Activated CD4-positive, alpha-beta T cell treated with anti-CD3 and anti-CD28 coated beads, Interleukin-2, amount 10 ng/mL, durations not matched to agents 24 days and 14 days (primary cell): ENCODE data around the gene HOXA5. TPM values are rescaled to one million over a fixed set of nuclear protein-coding genes. Genes with fewer than 3 reads are reported as not detected.

ENCODE experiments used
- DNase-seq: peaks from one replicate; pipeline ENCODE4 v3.0.0; 2022
- H3K27ac Mint-ChIP-seq: one replicate; pipeline ENCODE4 v1.8.0; 2022; ENCODE audit warnings: mild to moderate bottlenecking, mixed read lengths
- H3K27me3 Mint-ChIP-seq: one replicate; pipeline ENCODE4 v1.8.0; 2022; ENCODE audit warnings: mixed read lengths
- H3K36me3 Mint-ChIP-seq: one replicate; pipeline ENCODE4 v1.8.0; 2022; ENCODE audit warnings: low read depth, mild to moderate bottlenecking, mixed read lengths
- H3K4me1 Mint-ChIP-seq: one replicate; pipeline ENCODE4 v1.8.0; 2021; ENCODE audit warnings: mixed read lengths
- H3K4me3 Mint-ChIP-seq: one replicate; pipeline ENCODE4 v1.8.0; 2022; ENCODE audit warnings: mild to moderate bottlenecking, moderate library complexity, mixed read lengths
- H3K9me3 Mint-ChIP-seq: one replicate; pipeline ENCODE4 v1.8.0; 2021; ENCODE audit warnings: mixed read lengths
- intact Hi-C: fragments of 100-400 bp; cut with micrococcal nuclease; formaldehyde crosslinking; loops from one replicate; pipeline ENCODE4 v1.15.1; 2023
- total RNA-seq: library from RNA; stranded (reverse); gene quantifications from 2 replicates; pipeline ENCODE4 v1.2.3, GENCODE V29; 2022

Gene HOXA5
- total RNA-seq: not detected in 2 replicates

DNA sequence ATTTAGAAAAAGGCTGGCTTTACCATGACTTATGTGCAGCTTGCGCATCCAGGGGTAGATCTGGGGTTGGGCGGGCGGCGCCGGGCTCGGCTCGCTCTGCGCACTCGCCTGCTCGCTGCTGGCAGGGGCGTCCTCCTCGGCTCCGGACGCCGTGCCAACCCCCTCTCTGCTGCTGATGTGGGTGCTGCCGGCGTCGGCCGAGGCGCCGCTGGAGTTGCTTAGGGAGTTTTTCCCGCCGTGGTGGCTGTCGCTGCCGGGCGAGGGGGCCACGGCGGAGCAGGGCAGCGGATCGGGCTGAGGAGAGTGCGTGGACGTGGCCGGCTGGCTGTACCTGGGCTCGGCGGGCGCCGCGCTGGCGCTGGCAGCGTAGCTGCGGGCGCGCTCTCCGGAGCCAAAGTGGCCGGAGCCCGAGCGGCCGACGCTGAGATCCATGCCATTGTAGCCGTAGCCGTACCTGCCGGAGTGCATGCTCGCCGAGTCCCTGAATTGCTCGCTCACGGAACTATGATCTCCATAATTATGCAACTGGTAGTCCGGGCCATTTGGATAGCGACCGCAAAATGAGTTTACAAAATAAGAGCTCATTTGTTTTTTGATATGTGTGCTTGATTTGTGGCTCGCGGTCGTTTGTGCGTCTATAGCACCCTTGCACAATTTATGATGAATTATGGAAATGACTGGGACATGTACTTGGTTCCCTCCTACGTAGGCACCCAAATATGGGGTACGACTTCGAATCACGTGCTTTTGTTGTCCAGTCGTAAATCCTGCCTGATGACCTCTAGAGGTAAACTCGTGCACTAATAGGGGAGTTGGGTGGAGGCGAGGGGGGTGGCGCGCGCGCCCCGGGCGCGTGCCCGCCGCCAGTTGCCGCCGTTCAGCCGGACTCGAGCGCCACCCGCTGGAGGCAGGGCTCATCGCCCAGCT is at the start of gene HOXA5:
HOXA5 (minus strand) TSS at position 659 of the 927 bp plus-strand sequence; CDS start at position 585, 74 bp downstream.
- H3K9me3 Mint-ChIP-seq: no peaks in the 10 kb centered on the region
- no peak within 1 kb of the TSS for H3K4me3 Mint-ChIP-seq
- no peaks in the 10 kb centered on the region for H3K36me3 Mint-ChIP-seq
- peaks cover 2% of the 10 kb centered on the region for H3K4me1 Mint-ChIP-seq
- intact Hi-C loops: no loop called here
- no peak within 1 kb of the TSS for H3K27ac Mint-ChIP-seq
- peaks cover 24% of the 10 kb centered on the region for H3K27me3 Mint-ChIP-seq
- DNase-seq: no peak

DNA sequence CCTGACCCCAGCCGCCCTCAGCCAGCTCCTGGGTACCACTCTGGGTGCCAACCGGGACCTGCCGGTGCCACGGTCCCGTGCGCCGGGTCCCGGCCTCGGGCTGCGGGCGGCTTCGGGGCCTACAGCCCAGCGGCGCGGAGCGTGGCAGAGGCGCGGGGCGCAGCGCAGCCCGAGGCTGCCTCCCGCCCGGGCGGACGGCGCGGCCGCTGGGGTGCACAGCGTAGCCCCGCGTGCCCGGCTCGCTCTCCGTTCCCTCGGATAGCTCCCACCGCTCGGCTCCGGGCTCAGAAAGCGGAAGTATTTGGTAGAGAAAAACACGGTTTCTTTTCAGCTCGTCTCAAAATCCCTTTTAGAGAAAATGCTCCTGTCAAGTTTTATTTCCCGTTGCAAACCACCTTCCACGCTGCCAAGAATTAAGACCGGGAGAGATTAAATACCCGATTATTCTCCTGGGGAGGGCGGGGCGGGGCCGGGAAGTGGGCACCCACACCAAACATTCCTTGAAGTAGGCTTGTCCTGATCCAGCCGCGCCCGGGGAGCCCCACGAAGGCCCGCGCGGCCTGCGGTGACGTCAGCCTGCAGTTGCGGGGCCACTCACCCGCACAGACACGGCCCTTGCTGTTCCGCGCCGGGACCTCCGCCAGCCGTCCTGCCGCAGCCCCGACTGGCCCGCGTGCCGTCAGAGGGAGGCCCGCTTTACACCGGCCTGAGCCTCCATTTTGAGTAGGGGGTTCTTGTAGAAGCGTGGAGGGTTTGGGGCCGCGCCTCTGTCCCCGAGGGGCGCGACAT is 49.3 kb upstream of the HOXA5 start:
- Mint-ChIP-seq H3K27me3 (peaks cover 85% of the 10 kb centered on the region), H3K36me3 (no peaks in the 10 kb centered on the region), H3K9me3 (no peaks in the 10 kb centered on the region), H3K4me1 (peaks cover 5% of the 10 kb centered on the region), H3K4me3 (no peak overlapping the region), H3K27ac (no peak overlapping the region)
- intact Hi-C loops: no loop called here
- DNase-seq: no peak

DNA sequence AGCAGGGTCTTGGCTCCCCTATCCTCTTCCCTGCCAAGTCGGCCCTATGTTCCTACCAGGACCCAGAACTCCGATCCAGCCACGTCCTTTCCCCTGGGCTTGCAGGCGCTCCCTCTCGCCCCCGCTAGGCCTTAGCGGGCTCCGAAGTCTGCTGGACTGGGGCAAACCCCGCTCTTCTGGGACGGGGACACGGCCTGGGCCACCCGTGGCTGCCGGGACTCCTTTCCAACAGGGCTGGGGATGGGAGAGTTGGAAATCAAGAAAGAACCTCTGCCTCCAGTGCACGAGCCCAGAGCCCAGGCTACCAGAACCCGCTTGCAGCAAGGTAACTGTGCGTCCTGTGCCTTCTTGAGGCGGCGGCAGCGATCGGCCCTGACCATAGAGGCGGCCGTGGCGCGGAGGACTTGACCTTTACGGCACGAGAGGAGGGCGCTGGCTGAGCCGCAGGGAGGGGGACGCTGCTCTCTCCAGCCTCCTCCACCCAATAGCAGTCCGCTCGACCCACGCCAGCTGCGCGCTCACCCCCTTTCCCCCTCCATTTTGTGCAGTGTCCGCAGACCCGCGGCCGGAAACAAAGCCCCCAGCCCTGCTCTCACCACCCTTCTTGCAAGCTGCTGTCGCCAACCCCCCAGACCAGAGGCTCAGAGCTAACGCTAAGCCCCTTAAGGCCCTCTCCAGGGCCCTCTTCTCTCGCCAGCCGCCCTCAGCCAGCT is 48.5 kb upstream of the HOXA5 start:
- Mint-ChIP-seq H3K27me3 (peaks cover 85% of the 10 kb centered on the region), H3K36me3 (no peaks in the 10 kb centered on the region), H3K4me3 (no peak overlapping the region), H3K4me1 (peaks cover 5% of the 10 kb centered on the region), H3K27ac (no peak overlapping the region), H3K9me3 (no peaks in the 10 kb centered on the region)
- intact Hi-C loops: no loop called here
- no peak for DNase-seq

DNA sequence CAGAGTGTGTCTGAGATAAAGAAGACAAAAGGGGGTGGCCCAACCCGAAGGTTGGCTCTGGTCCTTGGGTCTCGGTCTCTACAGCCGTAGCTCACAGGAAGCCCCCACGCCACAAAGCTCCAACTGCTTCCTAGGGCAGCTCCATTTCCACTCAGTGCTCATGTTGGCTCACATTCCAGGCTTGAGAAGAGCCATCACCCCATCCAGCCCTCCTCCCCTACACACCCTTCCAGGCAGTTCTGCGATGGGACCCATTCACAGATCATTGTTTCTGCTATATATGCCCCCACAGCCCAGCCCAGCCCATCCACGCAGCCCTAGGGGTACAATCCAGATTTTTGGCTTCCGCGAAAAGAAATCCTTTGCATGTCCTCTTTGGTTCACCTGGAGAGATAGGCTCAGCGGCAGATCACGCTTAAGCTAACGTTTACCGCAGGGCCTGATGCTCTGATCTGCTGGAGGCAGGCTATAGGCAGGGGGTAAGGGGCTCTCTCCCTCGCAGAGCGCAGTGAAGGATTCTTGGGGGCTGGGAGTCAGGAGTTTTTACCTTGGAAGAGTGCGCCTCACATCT is 47.8 kb upstream of the HOXA5 start:
- H3K4me3 Mint-ChIP-seq: no peak overlapping the region
- no peaks in the 10 kb centered on the region for H3K36me3 Mint-ChIP-seq

DNA sequence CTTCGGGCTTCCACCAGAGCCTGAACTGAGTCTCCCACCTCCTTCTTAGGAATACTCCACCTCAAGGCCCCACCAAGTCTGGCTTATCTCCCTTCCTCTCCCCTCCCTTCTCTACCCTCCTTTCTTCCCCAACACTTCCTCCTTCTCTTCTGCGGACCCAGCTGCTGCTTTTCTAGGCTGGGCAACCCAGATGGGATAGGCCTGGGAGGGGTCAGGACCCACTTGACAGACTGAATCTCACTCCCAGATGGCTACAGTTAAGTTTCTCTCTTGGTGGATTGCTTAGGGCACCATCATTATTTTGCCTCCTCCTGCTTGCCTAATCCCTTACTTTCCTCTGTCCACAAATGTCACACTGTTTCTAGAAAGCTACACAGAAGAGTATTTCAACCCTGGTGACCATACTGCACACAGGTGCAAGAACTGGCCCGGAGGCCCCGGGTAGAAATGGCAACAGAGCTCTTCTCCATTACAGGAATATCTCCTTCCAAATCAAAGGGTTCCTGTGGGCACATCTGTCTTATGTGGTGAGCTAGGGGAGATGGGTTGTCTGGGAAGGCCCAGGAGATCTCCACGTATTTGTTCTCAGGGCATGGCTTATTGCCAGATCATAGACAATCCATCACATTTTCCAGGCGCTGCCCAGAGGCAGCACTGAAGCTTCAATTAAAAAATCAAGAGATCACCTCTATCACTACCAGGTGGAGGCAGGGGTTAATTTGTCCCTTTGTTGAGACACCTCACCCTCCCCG is 46.7 kb upstream of the HOXA5 start:
- Mint-ChIP-seq H3K4me1 (peaks cover 11% of the 10 kb centered on the region), H3K36me3 (peaks cover 3% of the 10 kb centered on the region), H3K4me3 (no peak overlapping the region), H3K27me3 (peaks cover 90% of the 10 kb centered on the region), H3K27ac (no peak overlapping the region), H3K9me3 (no peaks in the 10 kb centered on the region)
- no peak for DNase-seq
- intact Hi-C loops: no loop called here

More for the DNA sequence above, 47.8 kb upstream of the HOXA5 start:
- intact Hi-C loops: no loop called here
- peaks cover 86% of the 10 kb centered on the region for H3K27me3 Mint-ChIP-seq
- peaks cover 5% of the 10 kb centered on the region for H3K4me1 Mint-ChIP-seq
- no peak for DNase-seq
- H3K9me3 Mint-ChIP-seq: no peaks in the 10 kb centered on the region
- H3K27ac Mint-ChIP-seq: no peak overlapping the region

DNA sequence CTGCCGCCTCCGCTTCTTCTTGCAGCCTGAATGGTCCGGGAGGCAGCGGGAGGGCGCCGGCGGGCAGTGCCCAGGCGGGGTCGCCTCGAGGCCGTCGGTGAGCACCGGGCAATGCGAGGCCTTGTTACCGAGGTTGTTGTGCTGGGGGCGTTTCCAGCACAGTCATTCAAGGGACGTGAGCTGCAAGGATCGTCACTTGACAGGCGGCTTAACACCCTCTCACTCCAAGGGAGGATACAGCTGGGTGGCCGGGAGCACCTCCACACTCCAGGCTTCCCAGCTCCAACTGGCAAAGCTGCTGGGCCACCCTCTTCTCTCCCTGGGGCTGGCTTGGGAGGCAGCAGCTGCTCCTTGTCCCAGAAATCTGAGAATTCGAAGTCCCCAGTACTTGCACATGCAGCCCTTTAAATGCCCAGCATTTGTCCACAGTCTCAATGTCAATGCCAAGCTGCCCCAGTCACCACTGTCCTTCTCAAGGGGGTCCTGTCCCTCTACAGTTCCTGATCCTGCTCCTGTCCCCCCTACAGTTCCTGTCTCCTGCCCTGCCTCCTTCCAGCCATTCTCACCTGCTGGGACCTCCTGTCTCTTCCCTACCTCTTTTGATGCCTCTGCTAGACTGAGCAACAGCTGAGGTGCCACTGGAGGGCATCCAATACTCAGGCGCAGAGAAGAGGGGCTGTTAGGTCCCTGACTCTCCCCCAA is 46.0 kb upstream of the HOXA5 start:
- no peaks in the 10 kb centered on the region for H3K9me3 Mint-ChIP-seq
- H3K27ac Mint-ChIP-seq: no peak overlapping the region
- intact Hi-C loops: no loop called here
- peaks cover 89% of the 10 kb centered on the region for H3K27me3 Mint-ChIP-seq
- peaks cover 8% of the 10 kb centered on the region for H3K36me3 Mint-ChIP-seq
- no peak overlapping the region for H3K4me3 Mint-ChIP-seq
- no peak for DNase-seq
- H3K4me1 Mint-ChIP-seq: peaks cover 15% of the 10 kb centered on the region

DNA sequence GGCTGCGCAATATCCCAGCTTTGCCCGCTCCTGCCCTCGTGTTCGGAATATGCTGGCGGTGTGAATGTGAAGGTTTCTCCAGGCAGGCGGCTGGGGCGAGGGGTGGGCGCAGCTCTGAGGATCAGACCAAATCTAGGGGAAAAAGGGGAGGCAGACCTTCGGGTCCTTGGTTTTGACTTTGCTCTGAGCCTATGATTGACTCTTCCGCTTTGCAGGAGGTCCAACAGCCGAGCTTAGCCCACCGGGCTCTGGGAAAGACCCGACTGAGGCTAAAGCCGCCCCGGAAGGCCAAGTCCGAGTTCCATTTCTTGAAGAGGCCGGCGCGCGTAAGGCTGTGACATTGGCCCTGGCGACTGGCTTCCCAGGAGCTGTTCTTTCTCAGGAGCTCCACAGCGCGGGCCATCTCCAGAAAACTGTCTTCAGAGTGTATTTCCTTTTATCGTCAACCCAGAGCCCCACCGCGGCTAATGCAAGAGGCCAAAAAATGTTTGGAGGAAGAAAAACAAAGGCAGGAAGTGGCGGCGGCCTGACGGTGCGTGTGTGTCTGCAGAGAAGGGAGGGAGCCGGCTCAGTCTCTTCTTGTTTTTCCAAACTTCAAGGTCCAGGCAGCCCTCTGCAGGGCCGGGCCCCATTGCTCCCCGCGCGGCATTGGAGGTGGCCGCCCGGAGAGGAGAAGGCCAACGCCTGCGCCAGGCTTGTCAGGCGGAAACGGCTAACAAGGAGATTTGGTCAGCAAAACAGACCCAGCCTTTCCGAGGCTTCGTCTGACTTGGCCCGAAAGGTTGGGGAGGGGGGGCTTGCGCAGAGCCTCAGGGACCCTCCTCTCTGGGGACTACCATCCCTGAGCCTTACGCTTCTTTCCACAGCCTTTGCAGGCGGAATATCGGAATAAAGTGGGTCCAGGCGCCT is 45.2 kb upstream of the HOXA5 start:
- peaks cover 88% of the 10 kb centered on the region for H3K27me3 Mint-ChIP-seq
- DNase-seq: peak; percentile 79
- peak overlapping the region; percentile 64 for H3K4me3 Mint-ChIP-seq
- peak overlapping the region; percentile 41 for H3K27ac Mint-ChIP-seq
- peaks cover 8% of the 10 kb centered on the region for H3K36me3 Mint-ChIP-seq
- intact Hi-C loops: no loop called here
- peaks cover 15% of the 10 kb centered on the region for H3K4me1 Mint-ChIP-seq
- H3K9me3 Mint-ChIP-seq: no peaks in the 10 kb centered on the region

DNA sequence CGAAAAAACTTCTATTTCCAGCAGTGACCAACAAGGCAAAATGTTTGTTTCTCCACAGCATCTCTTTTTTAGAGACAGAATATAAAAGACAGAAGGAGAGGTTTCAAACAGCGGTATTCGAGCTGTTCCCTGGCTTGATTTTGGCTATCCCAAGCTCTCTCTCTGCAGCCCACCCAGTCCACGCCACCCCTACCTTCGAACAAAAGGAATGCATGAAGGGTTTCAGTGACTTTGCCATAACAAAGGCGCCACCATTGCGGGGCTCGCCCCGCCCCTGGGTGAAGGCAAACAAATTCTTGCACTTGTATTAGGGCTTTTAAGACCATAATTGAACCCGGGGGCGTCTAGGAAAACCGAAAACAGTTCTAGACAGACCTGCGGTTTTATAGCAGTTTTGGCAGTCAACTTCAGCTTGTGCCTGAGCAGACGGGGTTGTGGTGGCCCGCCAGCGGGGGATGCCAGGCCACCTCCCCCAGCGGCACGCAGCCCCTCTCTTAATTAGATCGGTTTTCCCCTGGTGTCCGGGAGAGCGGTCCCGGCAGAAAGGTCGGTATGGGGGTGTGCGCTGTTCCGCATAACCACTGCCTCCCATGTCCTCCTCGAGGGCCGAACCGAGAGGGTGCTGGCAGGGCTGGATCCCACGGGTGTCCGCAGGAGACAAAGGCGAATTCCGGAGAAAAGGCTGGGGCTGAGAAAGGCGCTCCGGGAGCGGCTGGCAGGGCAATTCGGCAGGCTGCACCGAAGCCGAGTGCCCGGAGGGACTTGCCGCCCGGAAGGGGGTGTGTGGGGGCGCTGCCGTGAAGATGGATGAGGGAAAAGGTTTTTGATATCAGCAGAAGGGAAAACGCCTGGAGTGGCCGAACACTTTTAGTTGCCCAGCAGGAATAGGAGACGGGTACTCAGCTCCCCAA is 44.2 kb upstream of the HOXA5 start:
- no peak overlapping the region for H3K27ac Mint-ChIP-seq
- H3K4me1 Mint-ChIP-seq: peaks cover 15% of the 10 kb centered on the region
- H3K27me3 Mint-ChIP-seq: peaks cover 87% of the 10 kb centered on the region
- H3K9me3 Mint-ChIP-seq: no peaks in the 10 kb centered on the region
- peaks cover 8% of the 10 kb centered on the region for H3K36me3 Mint-ChIP-seq
- intact Hi-C loops: no loop called here
- peak overlapping the region; percentile 64 for H3K4me3 Mint-ChIP-seq
- no peak for DNase-seq

DNA sequence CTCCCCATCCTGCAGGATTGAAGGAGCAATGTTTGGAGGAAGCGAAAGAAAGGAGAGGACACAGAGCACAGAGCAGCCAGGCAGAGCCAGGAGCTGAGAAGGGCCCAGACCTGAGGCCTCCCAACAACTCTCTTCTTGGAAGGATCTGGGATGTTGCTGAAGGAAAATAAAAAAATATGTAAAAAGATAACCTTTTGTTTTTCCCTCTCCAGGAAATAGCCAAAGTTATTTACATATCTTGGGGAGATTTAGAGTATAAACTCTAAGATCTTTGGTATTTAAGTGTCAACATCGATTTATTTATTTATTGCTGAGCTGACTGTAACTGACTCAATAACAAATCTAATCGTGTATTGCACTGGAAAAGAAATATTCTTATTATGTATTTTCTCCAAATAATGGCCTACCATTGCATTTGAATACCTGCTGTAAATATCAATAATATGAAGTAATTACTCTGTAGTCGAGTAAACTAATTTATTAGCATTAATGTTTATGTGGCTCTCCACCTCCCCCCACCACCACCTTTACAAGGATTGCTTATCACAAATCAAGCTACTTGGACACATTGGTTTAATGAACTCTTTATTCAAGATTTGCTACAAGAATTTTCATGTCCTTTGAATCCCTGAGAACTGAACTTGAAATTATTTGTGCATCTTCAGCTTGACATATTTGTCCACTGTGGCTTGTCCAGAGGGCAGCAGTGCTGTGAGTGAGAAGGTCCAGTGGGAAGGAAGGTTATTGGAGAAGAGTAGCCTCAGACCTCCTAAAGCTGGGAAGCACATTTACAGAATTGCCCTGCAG is 43.4 kb upstream of the HOXA5 start:
- H3K4me3 Mint-ChIP-seq: no peak overlapping the region
- intact Hi-C loops: no loop called here

DNA sequence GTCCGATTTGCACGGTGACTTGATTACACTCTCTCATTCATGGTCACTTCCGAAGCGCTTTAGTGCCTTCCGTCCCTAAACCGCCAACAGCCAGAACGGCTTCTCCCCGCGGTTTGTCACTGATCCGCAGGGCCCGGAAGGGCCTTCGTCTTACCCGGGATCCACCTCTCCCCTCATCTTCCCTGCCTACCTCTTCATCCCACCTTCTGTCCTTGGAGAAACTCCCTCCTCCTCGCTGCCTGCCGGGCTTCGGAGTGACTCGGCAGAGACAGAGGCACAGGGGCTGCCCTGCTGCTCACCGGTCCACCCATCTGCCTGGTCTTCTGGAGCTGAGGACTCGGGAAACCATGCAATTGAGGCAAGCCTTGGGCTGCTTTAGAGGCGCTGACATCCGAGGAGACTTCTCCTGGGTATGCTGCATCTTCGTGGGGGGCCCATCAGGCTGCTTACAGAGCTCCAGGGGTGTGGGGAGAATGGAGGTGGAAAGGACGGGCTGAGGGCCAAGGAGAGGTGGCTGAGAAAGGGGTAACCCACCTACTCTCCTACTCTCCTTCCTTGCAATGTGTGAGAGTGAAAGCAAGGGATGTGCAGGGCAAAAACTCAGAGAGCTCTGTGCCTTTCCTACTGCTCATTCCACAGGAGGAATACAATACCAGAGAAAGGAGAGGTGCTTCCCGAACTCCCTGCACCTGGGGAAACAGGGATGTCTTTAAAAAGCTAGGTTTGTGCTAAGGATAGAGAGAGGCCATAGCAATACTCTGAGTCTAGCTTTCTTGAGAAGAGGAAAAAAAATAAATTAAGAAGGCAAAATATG is 42.6 kb upstream of the HOXA5 start:
- Mint-ChIP-seq H3K27me3 (peaks cover 85% of the 10 kb centered on the region), H3K9me3 (no peaks in the 10 kb centered on the region), H3K4me3 (peak overlapping the region; percentile 63), H3K27ac (peak overlapping the region; percentile 75), H3K4me1 (peaks cover 15% of the 10 kb centered on the region), H3K36me3 (peaks cover 8% of the 10 kb centered on the region)
- intact Hi-C loops: loop anchor here (2.0 kb wide), 2 partner anchors 13 to 15 kb away; no protein-coding TSS in a partner anchor
- no peak for DNase-seq

More for the DNA sequence above, 43.4 kb upstream of the HOXA5 start:
- Mint-ChIP-seq H3K27me3 (peaks cover 87% of the 10 kb centered on the region), H3K4me1 (peaks cover 15% of the 10 kb centered on the region), H3K27ac (no peak overlapping the region), H3K9me3 (no peaks in the 10 kb centered on the region), H3K36me3 (peaks cover 8% of the 10 kb centered on the region)
- no peak for DNase-seq
